ENCODE results near the gene BAHCC1.

BAHCC1 gene

DNA sequence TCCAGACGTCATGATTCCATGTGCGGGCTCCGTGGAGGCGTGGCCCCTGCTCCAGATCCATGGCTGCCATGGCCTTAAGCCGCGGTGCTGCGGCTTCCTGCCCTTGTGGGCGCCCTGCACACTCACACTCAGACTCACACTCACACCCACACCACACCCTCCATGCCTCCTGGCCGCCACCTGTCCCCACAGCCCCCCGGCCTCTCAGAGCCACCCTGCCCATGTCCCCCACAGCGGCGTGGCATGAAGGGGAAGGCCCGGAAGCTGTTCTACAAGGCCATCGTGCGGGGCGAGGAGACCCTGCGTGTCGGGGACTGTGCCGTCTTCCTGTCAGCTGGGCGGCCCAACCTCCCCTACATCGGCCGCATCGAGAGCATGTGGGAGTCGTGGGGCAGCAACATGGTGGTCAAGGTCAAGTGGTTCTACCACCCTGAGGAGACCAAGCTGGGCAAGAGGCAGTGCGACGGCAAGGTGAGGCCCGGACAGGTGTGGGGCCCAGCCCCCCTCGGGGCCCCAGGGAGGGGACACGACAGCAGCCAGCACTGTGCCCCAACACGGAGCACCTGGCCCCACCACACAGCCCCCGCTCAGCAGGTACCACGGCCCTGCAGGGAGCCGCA, 67.4 kb downstream of the BAHCC1 start:
- no peaks in the 10 kb centered on the region for H3K9me3 Mint-ChIP-seq
- no peaks in the 10 kb centered on the region for H3K36me3 Mint-ChIP-seq (ENCODE audit: low read depth)
- H3K27me3 Mint-ChIP-seq: no peaks in the 10 kb centered on the region
- H3K4me1 Mint-ChIP-seq (ENCODE audit: low read depth): no peaks in the 10 kb centered on the region
- H3K4me3 Mint-ChIP-seq: no peak overlapping the region
- DNase-seq: no peak
- H3K27ac Mint-ChIP-seq: no peak overlapping the region

DNA sequence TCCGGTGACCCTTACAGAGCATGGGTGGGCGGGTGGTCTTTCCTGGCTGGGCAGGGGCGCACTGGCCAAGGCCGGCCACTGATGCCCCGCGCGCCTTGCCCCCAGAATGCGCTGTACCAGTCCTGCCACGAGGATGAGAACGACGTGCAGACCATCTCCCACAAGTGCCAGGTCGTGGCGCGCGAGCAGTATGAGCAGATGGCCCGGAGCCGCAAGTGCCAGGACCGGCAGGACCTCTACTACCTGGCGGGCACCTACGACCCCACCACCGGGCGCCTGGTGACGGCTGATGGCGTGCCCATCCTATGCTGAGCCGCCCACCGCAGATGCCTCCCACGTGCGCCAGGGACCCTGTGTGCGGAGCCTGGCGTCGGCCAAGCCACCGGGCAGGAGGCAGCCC, 68.2 kb downstream of the BAHCC1 start:
- Mint-ChIP-seq H3K36me3 (ENCODE audit: low read depth) (no peaks in the 10 kb centered on the region), H3K4me3 (no peak overlapping the region), H3K4me1 (ENCODE audit: low read depth) (no peaks in the 10 kb centered on the region), H3K9me3 (no peaks in the 10 kb centered on the region), H3K27me3 (no peaks in the 10 kb centered on the region), H3K27ac (no peak overlapping the region)
- DNase-seq: no peak

DNA sequence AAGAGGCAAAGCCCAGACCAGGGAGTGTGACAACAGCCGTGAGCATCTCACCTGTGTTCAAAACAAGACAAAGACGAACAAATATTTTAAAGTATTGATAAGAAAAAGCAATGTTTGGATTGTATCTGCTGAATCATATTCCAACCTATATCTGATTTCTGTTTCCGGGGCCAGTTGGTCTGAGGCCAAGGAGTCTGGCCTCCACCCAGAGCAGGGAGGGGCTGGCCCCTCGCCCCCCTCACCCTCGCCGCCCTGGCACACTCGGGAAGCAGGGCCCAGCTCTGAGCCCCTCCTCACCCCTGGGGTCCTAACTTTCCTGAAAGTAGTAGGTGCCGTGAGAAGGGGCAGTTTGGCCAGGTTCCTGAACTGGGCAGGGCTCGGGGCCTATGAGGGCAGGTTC, 69.3 kb downstream of the BAHCC1 start:
- Mint-ChIP-seq H3K36me3 (ENCODE audit: low read depth) (no peaks in the 10 kb centered on the region), H3K27ac (no peak overlapping the region), H3K4me3 (no peak overlapping the region), H3K27me3 (no peaks in the 10 kb centered on the region), H3K9me3 (no peaks in the 10 kb centered on the region), H3K4me1 (ENCODE audit: low read depth) (no peaks in the 10 kb centered on the region)
- DNase-seq: no peak

DNA sequence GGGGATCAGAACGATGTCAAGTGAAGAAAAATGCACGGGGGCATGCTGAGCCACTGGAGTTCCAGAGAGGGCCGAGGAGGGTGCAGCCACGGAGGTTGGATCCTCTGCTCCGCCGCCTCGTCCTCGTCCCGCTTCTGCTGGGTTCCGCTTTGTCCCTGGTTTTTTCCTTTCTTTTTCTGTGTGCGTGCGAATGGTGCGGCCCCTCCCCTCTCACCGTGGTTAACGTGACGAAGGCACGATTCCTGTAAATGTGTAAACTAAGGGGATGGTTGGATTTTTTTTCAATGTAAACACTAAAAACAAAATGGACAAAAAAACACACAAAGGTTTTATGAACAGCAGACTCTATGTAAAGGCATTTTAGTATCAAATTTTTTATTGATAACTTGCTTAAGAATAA, 70.7 kb downstream of the BAHCC1 start:
- no peaks in the 10 kb centered on the region for H3K27me3 Mint-ChIP-seq
- no peaks in the 10 kb centered on the region for H3K36me3 Mint-ChIP-seq (ENCODE audit: low read depth)
- no peak overlapping the region for H3K27ac Mint-ChIP-seq
- no peak for DNase-seq
- H3K4me3 Mint-ChIP-seq: no peak overlapping the region
- H3K9me3 Mint-ChIP-seq: no peaks in the 10 kb centered on the region
- no peaks in the 10 kb centered on the region for H3K4me1 Mint-ChIP-seq (ENCODE audit: low read depth)

DNA sequence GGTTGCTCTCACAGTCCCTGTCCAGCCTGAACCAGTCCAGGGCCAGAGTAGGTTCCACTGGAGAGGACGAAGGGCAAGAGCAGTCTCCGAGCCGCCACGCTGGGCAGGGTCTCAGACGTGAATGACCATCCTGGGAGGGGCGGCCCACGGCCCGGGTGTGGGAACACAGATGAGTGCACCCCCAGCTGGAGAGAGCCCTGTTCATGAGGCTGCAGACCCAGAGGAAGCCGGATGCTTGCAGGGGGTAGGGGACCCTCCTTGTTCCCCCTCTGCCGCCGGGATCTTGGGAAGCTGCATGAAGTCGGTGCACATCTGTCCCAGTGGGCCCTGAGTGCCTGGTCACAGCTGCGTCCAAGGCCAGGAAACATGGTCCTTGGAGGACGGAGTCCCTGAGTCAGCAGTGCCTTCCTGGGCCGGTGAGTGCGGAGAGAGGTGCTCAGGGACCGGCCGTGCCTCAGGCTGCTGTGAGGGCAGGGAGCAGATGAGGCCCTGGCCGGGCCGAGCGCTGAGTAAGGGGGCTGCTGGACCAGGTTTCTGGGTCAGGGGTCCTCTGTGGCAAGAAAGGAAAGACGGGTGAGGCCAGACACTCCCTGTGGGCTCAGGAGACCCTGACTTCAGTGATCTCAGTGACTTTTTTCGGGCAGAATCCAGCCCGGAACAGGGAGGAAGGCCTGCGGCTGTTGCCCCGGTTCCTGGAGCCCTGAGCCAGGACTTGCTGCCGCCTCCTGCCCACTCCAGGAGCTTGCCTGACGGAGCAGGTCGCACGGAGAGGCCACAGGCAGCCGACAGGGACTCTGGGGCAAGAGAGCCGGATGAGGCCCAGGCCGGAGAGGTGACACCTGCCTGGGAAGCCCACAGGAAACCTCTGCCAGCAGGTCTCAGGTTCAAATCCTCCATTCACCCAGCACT, 71.6 kb downstream of the BAHCC1 start:
- H3K9me3 Mint-ChIP-seq: no peaks in the 10 kb centered on the region
- H3K4me3 Mint-ChIP-seq: no peak overlapping the region
- DNase-seq: no peak
- no peaks in the 10 kb centered on the region for H3K27me3 Mint-ChIP-seq
- no peaks in the 10 kb centered on the region for H3K36me3 Mint-ChIP-seq (ENCODE audit: low read depth)
- no peak overlapping the region for H3K27ac Mint-ChIP-seq
- H3K4me1 Mint-ChIP-seq (ENCODE audit: low read depth): no peaks in the 10 kb centered on the region

DNA sequence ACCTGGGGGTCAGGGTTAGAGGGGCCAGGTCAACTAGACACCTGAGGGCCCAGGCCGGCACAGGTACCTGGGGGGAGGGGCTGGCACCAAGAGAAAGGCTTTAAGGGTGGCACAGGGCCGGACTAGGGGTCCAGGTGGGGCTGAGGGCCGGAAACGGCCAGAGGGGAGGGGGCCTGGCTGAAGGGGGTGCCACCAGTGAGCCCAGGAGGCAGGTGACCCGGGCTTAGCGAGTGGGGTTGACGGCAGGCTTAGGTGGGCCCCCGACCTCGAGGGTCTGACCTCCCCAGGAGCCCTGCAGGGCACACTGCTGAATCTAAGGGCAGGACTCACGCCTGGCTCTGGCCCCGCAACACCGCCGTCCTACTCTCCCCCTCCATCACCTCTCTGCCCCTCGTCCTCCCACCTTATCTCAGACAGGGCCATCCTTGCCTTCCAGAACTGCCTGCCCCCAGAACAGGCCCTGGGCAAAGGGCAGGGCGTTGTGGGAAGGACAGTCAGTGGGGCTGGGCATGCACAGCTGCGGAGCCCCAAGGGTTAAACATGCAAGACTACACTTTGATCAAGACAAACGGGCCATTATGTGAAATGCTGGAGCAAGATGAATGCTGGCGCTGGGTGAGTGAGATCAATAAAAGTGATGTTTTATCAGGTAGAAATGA, 73.0 kb downstream of the BAHCC1 start:
- DNase-seq: no peak
- Mint-ChIP-seq H3K27ac (no peak overlapping the region), H3K36me3 (ENCODE audit: low read depth) (no peaks in the 10 kb centered on the region), H3K4me3 (no peak overlapping the region), H3K9me3 (no peaks in the 10 kb centered on the region), H3K27me3 (no peaks in the 10 kb centered on the region), H3K4me1 (ENCODE audit: low read depth) (no peaks in the 10 kb centered on the region)

DNA sequence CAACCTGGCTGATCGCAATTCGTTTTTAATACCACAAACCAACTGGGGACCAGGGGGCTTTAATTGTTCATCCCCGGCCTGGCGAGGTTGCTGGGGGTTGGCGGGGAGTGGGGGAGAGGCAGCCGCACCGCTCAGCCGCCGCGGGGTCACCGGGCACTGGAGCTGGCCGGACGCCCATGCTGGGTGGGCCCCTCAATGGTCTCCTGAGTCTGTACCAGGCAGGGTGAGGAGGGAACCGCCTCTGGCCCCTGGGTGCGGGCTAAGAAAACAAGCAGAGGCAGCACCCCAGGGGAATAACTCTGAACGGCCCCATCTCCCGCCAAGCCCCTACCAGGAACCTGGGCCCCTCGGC, 73.5 kb downstream of the BAHCC1 start:
- Mint-ChIP-seq H3K4me3 (no peak overlapping the region), H3K27me3 (no peaks in the 10 kb centered on the region), H3K9me3 (no peaks in the 10 kb centered on the region), H3K36me3 (ENCODE audit: low read depth) (no peaks in the 10 kb centered on the region), H3K4me1 (ENCODE audit: low read depth) (no peaks in the 10 kb centered on the region), H3K27ac (no peak overlapping the region)
- no peak for DNase-seq

DNA sequence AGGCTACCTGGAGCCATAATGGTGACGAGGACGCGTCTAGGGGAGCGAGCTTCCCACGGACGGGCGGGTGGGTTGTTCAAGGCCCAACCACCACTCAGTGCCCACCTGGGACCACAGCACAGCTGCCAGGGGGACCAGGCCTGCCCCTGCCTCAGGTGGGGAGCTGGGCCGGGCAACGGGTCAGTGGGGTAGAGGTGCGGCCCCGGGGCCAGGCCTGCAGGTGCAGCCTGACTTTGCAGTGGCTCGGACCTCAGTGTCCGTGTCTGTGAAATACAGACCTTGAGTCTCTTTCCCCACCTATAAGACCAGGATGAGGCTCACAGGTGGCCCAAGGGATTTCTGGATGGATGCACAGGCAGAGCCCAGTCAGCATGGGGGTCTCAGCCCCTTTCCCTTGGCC, 74.0 kb downstream of the BAHCC1 start:
- Mint-ChIP-seq H3K4me3 (no peak overlapping the region), H3K27me3 (no peaks in the 10 kb centered on the region), H3K9me3 (no peaks in the 10 kb centered on the region), H3K27ac (no peak overlapping the region), H3K36me3 (ENCODE audit: low read depth) (no peaks in the 10 kb centered on the region), H3K4me1 (ENCODE audit: low read depth) (no peaks in the 10 kb centered on the region)
- DNase-seq: no peak

DNA sequence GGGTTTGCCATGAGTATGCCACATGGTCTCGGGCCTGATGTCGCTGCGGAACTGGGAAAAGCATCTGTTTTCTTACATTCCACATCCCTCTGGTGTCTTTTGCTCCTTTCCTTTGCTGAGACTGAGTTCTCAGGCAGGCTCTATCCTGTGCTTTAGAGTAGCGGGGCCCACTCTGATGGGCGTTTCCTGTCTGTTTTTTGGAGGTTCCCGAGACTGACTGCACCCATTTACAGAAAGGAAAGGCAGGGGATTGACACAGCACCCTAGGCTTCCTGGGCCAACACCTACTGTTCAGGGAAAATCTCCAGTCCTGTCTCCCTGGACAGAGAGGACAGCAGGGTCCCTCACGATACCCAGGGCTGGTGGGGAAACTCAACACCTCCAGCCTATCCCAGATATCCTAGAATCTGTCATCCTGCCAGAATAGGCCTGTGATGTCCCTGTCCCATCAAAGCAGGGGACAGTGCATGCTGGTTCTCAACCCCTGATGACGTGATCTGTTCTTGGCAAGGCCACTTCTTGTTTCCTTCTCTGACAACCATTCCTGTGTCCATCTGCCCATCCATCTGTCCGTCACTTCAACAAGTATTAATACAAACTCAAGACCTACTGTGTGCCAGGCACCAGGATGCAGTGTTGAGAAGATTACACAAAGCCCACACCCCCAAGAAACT, 75.2 kb downstream of the BAHCC1 start:
- H3K9me3 Mint-ChIP-seq: no peaks in the 10 kb centered on the region
- no peaks in the 10 kb centered on the region for H3K4me1 Mint-ChIP-seq (ENCODE audit: low read depth)
- no peak for DNase-seq
- H3K36me3 Mint-ChIP-seq (ENCODE audit: low read depth): no peaks in the 10 kb centered on the region
- H3K27me3 Mint-ChIP-seq: no peaks in the 10 kb centered on the region
- no peak overlapping the region for H3K4me3 Mint-ChIP-seq
- H3K27ac Mint-ChIP-seq: no peak overlapping the region

DNA sequence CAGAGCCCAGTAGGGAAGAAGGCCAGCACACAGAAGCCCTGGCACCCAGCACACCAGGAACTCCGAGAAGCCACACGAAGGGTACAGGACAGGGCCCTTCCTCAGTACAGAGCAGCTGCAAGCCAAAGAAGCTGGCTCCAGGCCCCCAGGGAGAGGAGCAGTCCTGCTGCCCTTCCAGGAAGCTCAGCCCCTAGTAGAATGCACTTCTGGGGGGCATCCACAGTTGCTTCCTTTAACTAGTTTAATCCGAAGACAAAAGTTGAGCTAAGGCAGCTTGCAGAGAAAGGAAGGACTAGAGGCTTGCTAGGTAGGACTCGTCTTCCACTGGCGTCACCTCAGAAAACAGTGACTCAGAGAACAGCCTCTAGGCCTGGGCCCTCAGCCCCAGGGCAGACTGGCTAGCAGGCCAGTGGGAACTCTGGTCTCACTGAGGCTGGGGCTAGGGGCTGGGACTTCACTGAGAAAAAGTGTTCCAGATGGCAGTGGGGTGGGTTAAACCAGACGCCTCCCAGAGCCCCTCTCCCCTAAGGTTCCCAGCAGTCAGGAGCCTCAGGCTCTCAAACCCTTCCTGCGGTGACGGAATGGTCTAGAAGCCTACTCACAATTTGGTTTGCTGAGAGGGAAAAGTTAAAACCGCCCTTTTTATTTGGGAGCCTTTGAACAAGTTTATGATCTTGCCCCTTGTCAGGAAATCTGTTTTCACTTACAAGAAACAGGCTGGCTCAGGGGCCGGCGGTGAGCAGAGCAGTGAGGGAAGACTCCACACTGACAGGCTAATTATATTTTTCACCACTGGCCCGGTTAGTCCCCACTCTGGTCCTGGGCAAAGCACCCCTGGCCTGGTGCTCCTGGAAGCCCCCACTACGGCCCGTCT, 75.9 kb downstream of the BAHCC1 start:
- Mint-ChIP-seq H3K27me3 (no peaks in the 10 kb centered on the region), H3K27ac (no peak overlapping the region), H3K4me1 (ENCODE audit: low read depth) (no peaks in the 10 kb centered on the region), H3K9me3 (no peaks in the 10 kb centered on the region), H3K4me3 (no peak overlapping the region), H3K36me3 (ENCODE audit: low read depth) (no peaks in the 10 kb centered on the region)
- DNase-seq: no peak

DNA sequence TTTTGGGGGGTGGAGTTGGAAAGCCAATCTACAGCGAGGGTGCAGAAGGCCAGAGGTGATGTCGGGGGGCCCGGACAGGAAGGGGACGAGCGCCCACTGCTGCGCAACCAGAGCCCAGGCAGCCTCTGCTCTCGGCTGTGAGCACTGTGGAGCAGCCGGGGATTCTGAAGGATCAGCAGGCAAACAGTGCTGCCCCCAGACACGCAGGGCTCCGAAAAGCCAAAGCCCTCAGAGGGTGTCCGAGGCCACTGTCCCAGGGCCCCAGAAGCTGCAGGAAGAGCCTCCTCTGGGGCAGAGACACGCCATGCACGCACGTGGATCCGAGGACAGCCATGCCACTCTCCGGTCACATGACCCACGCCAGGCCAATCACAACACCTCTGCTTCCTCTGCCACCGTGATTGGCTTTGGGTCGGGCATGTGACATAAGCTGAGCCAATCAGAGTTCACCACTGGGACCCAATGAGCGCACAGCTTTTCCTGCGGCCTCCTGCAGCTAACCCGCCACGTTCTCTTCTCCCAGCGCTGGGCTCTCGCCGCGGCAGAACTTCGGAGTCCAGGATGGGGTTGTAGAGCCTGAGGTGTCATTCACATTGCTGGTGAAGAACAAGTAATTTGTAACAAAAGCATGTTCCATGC, 76.7 kb downstream of the BAHCC1 start:
- Mint-ChIP-seq H3K4me3 (no peak overlapping the region), H3K4me1 (ENCODE audit: low read depth) (no peaks in the 10 kb centered on the region), H3K36me3 (ENCODE audit: low read depth) (no peaks in the 10 kb centered on the region), H3K9me3 (no peaks in the 10 kb centered on the region), H3K27ac (no peak overlapping the region), H3K27me3 (no peaks in the 10 kb centered on the region)
- no peak for DNase-seq

DNA sequence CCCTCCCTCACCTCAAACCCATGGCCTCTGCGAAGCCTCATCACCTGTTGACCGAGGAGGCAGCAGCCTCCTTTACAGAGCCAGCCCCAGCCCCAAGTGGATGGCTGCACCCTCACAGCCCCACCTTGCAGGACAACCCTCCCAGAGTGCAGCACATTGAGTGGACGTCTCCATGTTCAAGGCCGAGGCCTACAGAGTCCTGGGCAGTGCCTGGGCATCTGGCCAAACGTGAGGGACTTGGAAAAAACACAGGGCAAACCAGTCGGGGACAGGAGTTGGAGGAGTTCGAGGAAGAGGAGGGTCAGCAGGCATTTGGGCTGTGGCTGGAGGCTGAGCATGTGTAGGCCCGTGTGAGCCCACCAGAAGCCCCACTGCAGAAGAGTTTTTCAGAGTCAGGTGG, 77.8 kb downstream of the BAHCC1 start:
- Mint-ChIP-seq H3K36me3 (ENCODE audit: low read depth) (no peaks in the 10 kb centered on the region), H3K9me3 (no peaks in the 10 kb centered on the region), H3K27me3 (peaks cover 2% of the 10 kb centered on the region), H3K4me1 (ENCODE audit: low read depth) (no peaks in the 10 kb centered on the region), H3K4me3 (no peak overlapping the region), H3K27ac (no peak overlapping the region)
- no peak for DNase-seq

DNA sequence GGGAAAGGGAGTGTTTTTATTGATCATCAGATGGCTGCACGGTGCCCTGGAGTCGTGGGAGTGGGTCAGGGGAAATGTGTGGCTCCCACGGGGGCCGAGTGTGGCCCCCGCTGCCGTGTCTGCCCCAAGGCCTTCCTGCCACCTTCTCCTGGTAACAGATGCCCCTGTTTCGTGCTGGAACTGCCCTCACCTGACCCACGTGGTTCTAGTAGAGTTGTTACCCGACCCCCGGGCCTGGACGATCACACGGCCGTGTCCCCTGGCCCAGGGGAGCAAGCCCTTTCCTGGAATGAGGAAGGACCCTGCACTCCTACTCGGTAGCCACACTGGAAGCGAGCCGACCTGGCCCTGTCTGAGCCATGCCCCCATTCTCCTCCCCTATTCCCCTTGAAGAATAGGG, 79.7 kb downstream of the BAHCC1 start:
- Mint-ChIP-seq H3K4me1 (ENCODE audit: low read depth) (no peaks in the 10 kb centered on the region), H3K36me3 (ENCODE audit: low read depth) (no peaks in the 10 kb centered on the region), H3K9me3 (no peaks in the 10 kb centered on the region), H3K4me3 (no peak overlapping the region), H3K27ac (no peak overlapping the region), H3K27me3 (peaks cover 11% of the 10 kb centered on the region)
- DNase-seq: no peak

DNA sequence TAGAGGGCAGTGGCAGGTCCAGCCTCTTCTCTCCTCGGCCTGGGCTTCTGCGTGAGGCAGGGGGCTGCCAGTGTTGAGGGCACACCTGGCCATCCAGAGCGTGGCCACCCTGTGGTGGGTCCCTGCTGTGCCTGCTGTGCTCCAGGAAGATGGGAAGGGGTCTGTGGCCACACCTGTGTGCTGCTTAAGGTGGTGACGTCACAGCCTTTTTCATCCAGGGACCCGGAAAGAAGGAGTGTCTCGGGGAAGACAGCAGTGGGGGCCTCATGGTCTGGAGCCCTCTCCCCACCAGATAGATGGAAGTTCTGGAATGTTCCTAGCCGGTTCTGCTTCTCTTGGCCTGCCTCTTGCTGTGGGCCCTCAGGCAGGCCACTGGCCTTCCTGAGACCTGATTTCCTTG, 80.8 kb downstream of the BAHCC1 start:
- H3K4me3 Mint-ChIP-seq: no peak overlapping the region
- no peak overlapping the region for H3K27ac Mint-ChIP-seq
- no peaks in the 10 kb centered on the region for H3K9me3 Mint-ChIP-seq
- DNase-seq: no peak
- no peaks in the 10 kb centered on the region for H3K4me1 Mint-ChIP-seq (ENCODE audit: low read depth)
- peaks cover 20% of the 10 kb centered on the region for H3K27me3 Mint-ChIP-seq
- H3K36me3 Mint-ChIP-seq (ENCODE audit: low read depth): no peaks in the 10 kb centered on the region
